GM10266 (cell line): ENCODE results near the gene OR5K2.

Source experiments
- DNase-seq: peaks from one replicate; pipeline ENCODE4 v3.0.0; 2012; ENCODE audit errors: extremely low spot score
- CTCF ChIP-seq: IDR thresholded peaks from 2 replicates; pipeline ENCODE4 v1.5.1; 2012; ENCODE audit warnings: mild to moderate bottlenecking, low read depth; ENCODE audit not compliant: control insufficient read depth, insufficient read depth; ENCODE audit errors: missing control alignments

The OR5K2 gene

GRCh38 chr3:98462901-98463300, 34.6 kb upstream of the OR5K2 start, which contains the start of gene OR5K1:
TSS of gene OR5K1 (plus strand) at chr3:98463201. CDS start at chr3:98469577, 6,376 bp downstream.
- no peak for DNase-seq

GRCh38 chr3:98482717-98483482, 14.6 kb upstream of the OR5K2 start:
- DNase-seq, result no peak
- TF ChIP-seq CTCF, result no peak

More at GRCh38 chr3:98462901-98463300, 34.6 kb upstream of the OR5K2 start, which contains the start of gene OR5K1:
- no peak for TF ChIP-seq CTCF

GRCh38 chr3:98483626-98484025, 13.9 kb upstream of the OR5K2 start:
- no peak for DNase-seq
- TF ChIP-seq CTCF, result no peak

- DNase-seq, result no peak
- no peak for TF ChIP-seq CTCF
These were observed 2.5 kb downstream of the OR5K2 start for GRCh38 chr3:98500019-98500418.

- no peak for DNase-seq
- no peak for TF ChIP-seq CTCF
These were observed 3.8 kb downstream of the OR5K2 start for GRCh38 chr3:98501270-98501669.

- no peak for DNase-seq
- TF ChIP-seq CTCF, result no peak
These were observed 4.5 kb downstream of the OR5K2 start for GRCh38 chr3:98501863-98502576.

- TF ChIP-seq CTCF, result no peak
- DNase-seq, result no peak
These were observed 7.1 kb downstream of the OR5K2 start for GRCh38 chr3:98504539-98504938.
